Lung (tissue), 12 donors: ENCODE measurements around the gene HPS5. TPM values are rescaled to one million over a fixed set of nuclear protein-coding genes. Genes with fewer than 3 reads are reported as not detected.
"Not testable (repeated sequence)": the region's sequence is repeated elsewhere in the genome, so short reads cannot be mapped to it uniquely, and the experiment has no call there.

Experiments
- ATAC-seq: fragments of 200-7000 bp; cut with Tn5 transposase; one replicate; pipeline ENCODE4 v1.9.1; 2020; ENCODE audit warnings: moderate number of reproducible peaks; ENCODE audit not compliant: insufficient read depth, low FRiP score
- DNase-seq, 3 donors: peaks; one replicate each; pipeline ENCODE4 v3.0.0-alpha.2; 2013 to 2017
- H3K27ac ChIP-seq, 2 donors: one replicate each; pipeline ENCODE4 v1.5.1; 2013; ENCODE audit warnings: mild to moderate bottlenecking in 2 of 2, moderate library complexity in 2 of 2, control low read depth in 1 of 2, inconsistent platforms in 1 of 2, low read depth in 1 of 2, low read length in 1 of 2
- H3K27me3 ChIP-seq, 3 donors: one replicate each; pipeline ENCODE4 v1.5.1; 2013; ENCODE audit warnings: low read length in 2 of 3; ENCODE audit not compliant: control insufficient read depth in 3 of 3, insufficient read depth in 3 of 3
- H3K36me3 ChIP-seq, 4 donors: one replicate each; pipeline ENCODE4 v1.5.1; 2013; ENCODE audit warnings: low read length in 4 of 4, mild to moderate bottlenecking in 1 of 4, moderate library complexity in 1 of 4; ENCODE audit not compliant: control insufficient read depth in 4 of 4, insufficient read depth in 4 of 4
- H3K4me1 ChIP-seq, 5 donors: one replicate each; pipeline ENCODE4 v1.5.1; 2013; ENCODE audit warnings: low read length in 5 of 5, mild to moderate bottlenecking in 2 of 5, moderate library complexity in 1 of 5; ENCODE audit not compliant: control insufficient read depth in 5 of 5, insufficient read depth in 5 of 5
- H3K4me3 ChIP-seq: one replicate; pipeline ENCODE4 v1.5.1; 2013; ENCODE audit warnings: mild to moderate bottlenecking, control low read depth, moderate library complexity
- H3K9ac ChIP-seq, 2 donors: one replicate each; pipeline ENCODE4 v1.5.1; 2013; ENCODE audit warnings: low read length in 2 of 2, control low read depth in 1 of 2; ENCODE audit not compliant: insufficient read depth in 1 of 2
- H3K9me3 ChIP-seq, 4 donors: one replicate each; pipeline ENCODE4 v1.5.1; 2013; ENCODE audit warnings: low read length in 3 of 4, mild to moderate bottlenecking in 1 of 4, moderate library complexity in 1 of 4; ENCODE audit not compliant: control insufficient read depth in 4 of 4, insufficient read depth in 3 of 4
- CTCF ChIP-seq: IDR thresholded peaks from 2 replicates; pipeline ENCODE4 v1.5.1; 2012; ENCODE audit warnings: mild to moderate bottlenecking; ENCODE audit errors: control extremely low read depth, extremely low read depth
- WGBS, 2 donors: extraction: QIAGEN DNeasy Blood & Tissue Kit; methylation state at CpG; one replicate each; pipeline ENCODE4 v1.1.7; 2013; 5-methylcytosine and 5-hydroxymethylcytosine counted together
- polyA plus RNA-seq, 2 donors: library from polyadenylated mRNA; stranded (reverse); fragments of 200-250 nt; gene quantifications; one replicate each; pipeline ENCODE4 v1.2.1, GENCODE V29; 2013
- total RNA-seq, 2 donors: library from RNA; depleted of rRNA in 1 of 2; stranded (reverse); fragments of >200 nt in 1 of 2; gene quantifications; one replicate each; pipeline ENCODE4 v1.2.1, GENCODE V29; 2014 to 2021
- donor health status: control.
- donor health status: control.
- donor health status: Bipolar disorder and iron deficiency.
- donor health status: healthy.
- donor health status: DM: yes; HTN: yes; CAD: no.

The HPS5 gene
- total and polyA plus RNA-seq, 4 donors: 8.9 to 36.2 (median 20.3) TPM

- peaks cover 10 to 25% (median 17%) of the 10 kb centered on the region in 4 donors for H3K36me3 ChIP-seq
- no peak overlapping the region for H3K27ac ChIP-seq
- H3K4me3 ChIP-seq: no peak overlapping the region
- no peaks in the 10 kb centered on the region for H3K27me3 ChIP-seq
- DNase-seq (no peak), ATAC-seq (no peak)
- no peaks in the 10 kb centered on the region for H3K9me3 ChIP-seq
- 65 to 75% methylated on average over 5 of the region's 5 CpGs for WGBS, 2 donors
- peaks cover 0 to 14% (median 7%) of the 10 kb centered on the region in 5 donors for H3K4me1 ChIP-seq
- no peak for TF ChIP-seq CTCF
- no peak overlapping the region for H3K9ac ChIP-seq
These were observed 7.4 kb upstream of the HPS5 start for GRCh38 chr11:18329196-18329870.

- H3K27me3 ChIP-seq: no peaks in the 10 kb centered on the region
- 47 to 75% methylated on average over 1 of the region's 1 CpG for WGBS, 2 donors
- H3K9ac ChIP-seq: peak overlapping the region in 1 of 2 donors; percentile 40
- DNase-seq: no peak
- ATAC-seq: no peak
- peaks cover 2 to 11% (median 7%) of the 10 kb centered on the region in 4 donors for H3K36me3 ChIP-seq
- H3K9me3 ChIP-seq: no peaks in the 10 kb centered on the region
- no peak overlapping the region for H3K4me3 ChIP-seq
- peaks cover 4 to 35% (median 17%) of the 10 kb centered on the region in 5 donors for H3K4me1 ChIP-seq
- no peak for TF ChIP-seq CTCF
- no peak overlapping the region for H3K27ac ChIP-seq
These were observed 2.4 kb upstream of the HPS5 start for GRCh38 chr11:18324381-18324780.

GRCh38 chr11:18323881-18324280, 1.9 kb upstream of the HPS5 start:
- ATAC-seq, H3K4me3 ChIP-seq, DNase-seq, H3K27me3 ChIP-seq, H3K9ac ChIP-seq, H3K36me3 ChIP-seq, H3K9me3 ChIP-seq, H3K27ac ChIP-seq: not testable (repeated sequence)
- 92 to 93% methylated on average over 11 of the region's 11 CpGs for WGBS, 2 donors
- H3K4me1 ChIP-seq: peaks cover 4 to 35% (median 17%) of the 10 kb centered on the region in 5 donors

GRCh38 chr11:18322818-18323570, 1.1 kb upstream of the HPS5 start:
- WGBS, 2 donors: 14 to 18% methylated on average over 18 of the region's 18 CpGs
- DNase-seq: peak in 2 of 3 donors; percentile 1

More at GRCh38 chr11:18322818-18323570, 1.1 kb upstream of the HPS5 start:
- no peaks in the 10 kb centered on the region for H3K27me3 ChIP-seq
- no peak for ATAC-seq
- peaks cover 4 to 35% (median 17%) of the 10 kb centered on the region in 5 donors for H3K4me1 ChIP-seq
- H3K9ac ChIP-seq: peak overlapping the region; percentile 82 to 96
- H3K27ac ChIP-seq: peak overlapping the region in 1 of 2 donors; percentile 98
- H3K9me3 ChIP-seq: no peaks in the 10 kb centered on the region
- no peak for TF ChIP-seq CTCF
- H3K36me3 ChIP-seq: peaks cover 2 to 8% (median 5%) of the 10 kb centered on the region in 4 donors
- peak overlapping the region; percentile 74 for H3K4me3 ChIP-seq
